Kidney (tissue), 14 donors: Measurements from ENCODE around the gene SCUBE2. TPM values are rescaled to one million over a fixed set of nuclear protein-coding genes. Genes with fewer than 3 reads are reported as not detected.
A peak's percentile ranks its signal among the peaks of the same experiment; 100 is the strongest.

Source experiments
- DNase-seq, 5 donors: peaks; one replicate each; pipeline ENCODE4 v3.0.0-alpha.2; 2013 to 2020
- FAIRE-seq: peaks from 2 replicates; lab custom pipeline; 2012; peaks lifted over from hg19 to GRCh38; lab: Jason Lieb, UNC
- H3K27ac ChIP-seq, 2 donors: one replicate each; pipeline ENCODE4 v1.7.0; 2013; ENCODE audit warnings: low read depth in 2 of 2, low read length in 2 of 2, inconsistent platforms in 1 of 2
- H3K27me3 ChIP-seq: one replicate; pipeline ENCODE4 v1.7.1; 2013; ENCODE audit warnings: low read length, inconsistent platforms; ENCODE audit not compliant: control insufficient read depth, insufficient read depth
- H3K36me3 ChIP-seq, 3 donors: one replicate each; pipeline versions ENCODE4 v1.7.0 to v1.7.1; 2013; ENCODE audit warnings: low read length in 3 of 3, control low read depth in 1 of 3, inconsistent platforms in 1 of 3; ENCODE audit not compliant: insufficient read depth in 3 of 3, control insufficient read depth in 2 of 3
- H3K4me1 ChIP-seq, 3 donors: one replicate each; pipeline versions ENCODE4 v1.7.0 to v1.7.1; 2013; ENCODE audit warnings: low read length in 3 of 3, inconsistent platforms in 1 of 3, low read depth in 1 of 3; ENCODE audit not compliant: control insufficient read depth in 2 of 3, insufficient read depth in 2 of 3
- H3K4me3 ChIP-seq, 3 donors: one replicate each; pipeline versions ENCODE4 v1.7.0 to v1.8.1; 2013; ENCODE audit warnings: low read length in 3 of 3, control low read depth in 1 of 3, inconsistent platforms in 1 of 3
- H3K9ac ChIP-seq, 3 donors: one replicate each; pipeline versions ENCODE4 v1.7.0 to v1.7.1; 2013; ENCODE audit warnings: low read length in 3 of 3, control low read depth in 1 of 3, inconsistent platforms in 1 of 3
- H3K9me3 ChIP-seq, 3 donors: one replicate each; pipeline versions ENCODE4 v1.7.0 to v1.7.1; 2013; ENCODE audit warnings: low read length in 3 of 3, control low read depth in 1 of 3, inconsistent platforms in 1 of 3; ENCODE audit not compliant: control insufficient read depth in 2 of 3, insufficient read depth in 1 of 3
- intact Hi-C: fragments of 100-400 bp; cut with DNase I; formaldehyde crosslinking; loops from one replicate; pipeline ENCODE4 v1.11.1; 2022
- polyA plus RNA-seq: library from polyadenylated mRNA; stranded (reverse); fragments of 350-450 nt; fragmentation: Illumina TruSeq; extraction: RNeasy Lipid Tissue Mini Kit (QIAGEN cat#74804); gene quantifications from one replicate; pipeline ENCODE4 v1.2.3, GENCODE V29; 2014; ENCODE audit warnings: low read depth, low replicate concordance; ENCODE audit not compliant: insufficient read depth
- total RNA-seq: library from RNA; stranded (reverse); fragmentation: NEBNext Ultra II Directional; extraction: Animal tissue kit (Norgen Biotek cat#: 25700); gene quantifications from one replicate; pipeline ENCODE4 v1.2.1, GENCODE V29; 2021
- TF ChIP-seq, protein P1 (sequence below): IDR thresholded peaks from 3 replicates; pipeline ENCODE4 v1.5.1; 2012; ENCODE audit warnings: mild to moderate bottlenecking, moderate library complexity, borderline replicate concordance; ENCODE audit not compliant: insufficient read depth; ENCODE audit errors: extremely low read depth
- donor health status: control.
- donor health status: control.
- donor health status: control.
- donor health status: control.
- donor health status: control.
- donor health status: DM: yes; HTN: yes; CAD: no.
- donor health status: Normal renal cell carcinoma (clear cell type).

SCUBE2 gene
- total and polyA plus RNA-seq, 2 donors from 2014 or later = 0.65 to 3.5 TPM

DNA sequence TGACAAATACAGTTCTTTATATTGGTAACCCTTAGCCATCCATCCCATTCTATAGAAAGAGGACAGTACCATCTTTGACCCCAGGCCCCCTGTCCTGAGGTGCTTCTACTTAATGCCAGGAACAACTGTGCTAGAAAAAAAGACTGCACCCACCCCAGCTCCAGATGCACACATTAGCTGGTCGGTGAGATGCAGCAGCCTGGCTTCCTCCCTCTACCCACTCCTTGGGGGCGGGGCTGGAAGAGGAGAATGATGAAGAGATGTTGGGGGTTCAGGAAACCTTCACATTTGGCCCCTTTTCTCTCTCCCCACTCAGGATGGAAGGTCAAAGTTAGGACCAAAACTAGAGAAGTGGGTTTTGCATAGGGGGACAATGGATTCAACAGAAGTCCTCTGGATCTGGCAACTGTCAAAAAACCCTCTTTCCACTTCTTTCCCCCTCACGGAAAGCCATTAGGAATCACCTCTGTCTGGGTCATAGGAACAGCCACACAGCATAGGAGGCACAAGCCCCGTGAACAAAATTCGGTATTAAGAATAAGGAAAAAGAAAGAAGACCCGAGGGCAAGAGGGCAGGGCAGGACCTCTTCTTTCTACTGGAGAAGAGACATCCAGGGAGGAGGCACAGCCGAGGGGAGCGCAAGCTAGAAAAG is 88.4 kb downstream of the SCUBE2 start:
- no peak overlapping the region for H3K27ac ChIP-seq
- DNase-seq (peak in 1 of 5 donors; percentile 19), FAIRE-seq (no peak)
- peaks cover 16% of the 10 kb centered on the region for H3K27me3 ChIP-seq
- H3K9ac ChIP-seq = no peak overlapping the region
- no peaks in the 10 kb centered on the region for H3K9me3 ChIP-seq
- TF ChIP-seq, protein P1, sequence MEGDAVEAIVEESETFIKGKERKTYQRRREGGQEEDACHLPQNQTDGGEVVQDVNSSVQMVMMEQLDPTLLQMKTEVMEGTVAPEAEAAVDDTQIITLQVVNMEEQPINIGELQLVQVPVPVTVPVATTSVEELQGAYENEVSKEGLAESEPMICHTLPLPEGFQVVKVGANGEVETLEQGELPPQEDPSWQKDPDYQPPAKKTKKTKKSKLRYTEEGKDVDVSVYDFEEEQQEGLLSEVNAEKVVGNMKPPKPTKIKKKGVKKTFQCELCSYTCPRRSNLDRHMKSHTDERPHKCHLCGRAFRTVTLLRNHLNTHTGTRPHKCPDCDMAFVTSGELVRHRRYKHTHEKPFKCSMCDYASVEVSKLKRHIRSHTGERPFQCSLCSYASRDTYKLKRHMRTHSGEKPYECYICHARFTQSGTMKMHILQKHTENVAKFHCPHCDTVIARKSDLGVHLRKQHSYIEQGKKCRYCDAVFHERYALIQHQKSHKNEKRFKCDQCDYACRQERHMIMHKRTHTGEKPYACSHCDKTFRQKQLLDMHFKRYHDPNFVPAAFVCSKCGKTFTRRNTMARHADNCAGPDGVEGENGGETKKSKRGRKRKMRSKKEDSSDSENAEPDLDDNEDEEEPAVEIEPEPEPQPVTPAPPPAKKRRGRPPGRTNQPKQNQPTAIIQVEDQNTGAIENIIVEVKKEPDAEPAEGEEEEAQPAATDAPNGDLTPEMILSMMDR = no peak
- H3K4me1 ChIP-seq = peaks cover 2 to 8% (median 6%) of the 10 kb centered on the region in 3 donors
- intact Hi-C loops = no loop called here
- peak overlapping the region in 2 of 3 donors; percentile 12 to 32 for H3K4me3 ChIP-seq
- no peaks in the 10 kb centered on the region for H3K36me3 ChIP-seq

DNA sequence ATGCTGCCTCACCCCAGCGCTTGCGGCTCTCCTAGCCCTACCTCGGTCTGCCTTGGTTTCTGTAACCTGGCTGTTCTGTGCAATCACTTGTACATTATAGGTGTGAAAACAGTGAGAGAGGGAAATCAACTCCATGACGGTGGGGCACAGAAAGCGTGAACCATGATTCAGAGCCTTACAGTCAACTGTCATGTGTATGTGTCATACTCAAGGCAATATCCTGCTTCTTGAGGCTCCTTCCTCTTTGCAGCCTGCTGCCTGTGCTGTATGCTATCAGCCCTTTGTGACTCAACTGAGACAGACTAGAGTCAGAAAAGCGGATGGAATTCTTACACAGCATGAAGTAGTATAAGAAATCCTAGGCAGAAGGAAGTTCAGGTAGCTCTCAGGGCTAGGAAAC is 89.7 kb downstream of the SCUBE2 start:
- no peak for FAIRE-seq
- intact Hi-C loops = no loop called here
- H3K27me3 ChIP-seq = peaks cover 16% of the 10 kb centered on the region

DNA sequence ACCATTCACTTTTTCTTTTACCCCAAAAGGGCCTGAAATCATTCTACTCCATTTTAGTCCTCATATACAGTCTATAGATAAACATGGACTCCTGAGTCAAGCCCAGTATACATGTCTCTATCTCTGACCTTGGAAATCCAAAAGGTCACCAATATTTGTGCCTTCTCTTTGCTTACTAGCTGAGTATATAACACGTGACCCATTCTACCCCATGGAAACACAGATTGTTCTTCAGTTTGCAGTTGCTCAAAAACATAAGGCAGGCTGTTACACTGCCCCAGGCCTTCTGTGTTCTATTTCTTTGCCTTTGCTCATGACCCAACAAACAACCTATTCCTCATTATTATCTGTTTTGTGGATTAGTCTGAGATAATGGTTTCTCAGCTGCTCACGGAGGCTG is 93.4 kb downstream of the SCUBE2 start:
- TF ChIP-seq, protein P1 = no peak
- Histone ChIP-seq H3K4me3 (no peak overlapping the region), H3K27ac (no peak overlapping the region), H3K9me3 (no peaks in the 10 kb centered on the region), H3K36me3 (no peaks in the 10 kb centered on the region), H3K4me1 (peaks cover 0 to 4% (median under 1%) of the 10 kb centered on the region in 3 donors), H3K9ac (no peak overlapping the region), H3K27me3 (peaks cover 9% of the 10 kb centered on the region)
- intact Hi-C loops = no loop called here
- FAIRE-seq (no peak), DNase-seq (no peak)

More for the DNA sequence above, 89.7 kb downstream of the SCUBE2 start:
- H3K9me3 ChIP-seq = no peaks in the 10 kb centered on the region
- DNase-seq = no peak
- no peak overlapping the region for H3K9ac ChIP-seq
- TF ChIP-seq, protein P1 = no peak
- no peak overlapping the region for H3K27ac ChIP-seq
- H3K4me1 ChIP-seq = peaks cover 2 to 8% (median 6%) of the 10 kb centered on the region in 3 donors
- H3K36me3 ChIP-seq = no peaks in the 10 kb centered on the region
- no peak overlapping the region for H3K4me3 ChIP-seq
